ENCODE results near the gene PHLDB1. TPM values are rescaled to one million over a fixed set of nuclear protein-coding genes. Genes with fewer than 3 reads are reported as not detected.

Gene PHLDB1
- total RNA-seq, 2 donors from 2014 or later, result 45.9 to 54.9 TPM

GRCh38 chr11:118697346-118697745 is 89.9 kb downstream of the PHLDB1 start:
- no peak overlapping the region for H3K27ac ChIP-seq (ENCODE audit: low read depth, low read length)
- H3K9ac ChIP-seq (ENCODE audit: extremely low read depth, low read length, poor library complexity, severe bottlenecking), result no peak overlapping the region
- peaks cover 8% of the 10 kb centered on the region for H3K9me3 ChIP-seq (ENCODE audit: control insufficient read depth, low read length)
- TF ChIP-seq, protein P1, sequence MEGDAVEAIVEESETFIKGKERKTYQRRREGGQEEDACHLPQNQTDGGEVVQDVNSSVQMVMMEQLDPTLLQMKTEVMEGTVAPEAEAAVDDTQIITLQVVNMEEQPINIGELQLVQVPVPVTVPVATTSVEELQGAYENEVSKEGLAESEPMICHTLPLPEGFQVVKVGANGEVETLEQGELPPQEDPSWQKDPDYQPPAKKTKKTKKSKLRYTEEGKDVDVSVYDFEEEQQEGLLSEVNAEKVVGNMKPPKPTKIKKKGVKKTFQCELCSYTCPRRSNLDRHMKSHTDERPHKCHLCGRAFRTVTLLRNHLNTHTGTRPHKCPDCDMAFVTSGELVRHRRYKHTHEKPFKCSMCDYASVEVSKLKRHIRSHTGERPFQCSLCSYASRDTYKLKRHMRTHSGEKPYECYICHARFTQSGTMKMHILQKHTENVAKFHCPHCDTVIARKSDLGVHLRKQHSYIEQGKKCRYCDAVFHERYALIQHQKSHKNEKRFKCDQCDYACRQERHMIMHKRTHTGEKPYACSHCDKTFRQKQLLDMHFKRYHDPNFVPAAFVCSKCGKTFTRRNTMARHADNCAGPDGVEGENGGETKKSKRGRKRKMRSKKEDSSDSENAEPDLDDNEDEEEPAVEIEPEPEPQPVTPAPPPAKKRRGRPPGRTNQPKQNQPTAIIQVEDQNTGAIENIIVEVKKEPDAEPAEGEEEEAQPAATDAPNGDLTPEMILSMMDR (conservative IDR thresholded peaks at IDR 0.05), result no peak
- H3K27me3 ChIP-seq (ENCODE audit: control insufficient read depth, insufficient read depth, low read length, poor library complexity, severe bottlenecking), result no peaks in the 10 kb centered on the region
- no peak overlapping the region for H3K4me3 ChIP-seq (ENCODE audit: low read length)
- WGBS, 2 experiments (ENCODE audit: insufficient coverage in 1 of 2, insufficient read length in 1 of 2), result 87 to 90% methylated on average over 6 to 8 of the region's 8 CpGs
- H3K9me3 Mint-ChIP-seq, result peaks cover 18% of the 10 kb centered on the region
- peaks cover 21% of the 10 kb centered on the region for H3K4me1 Mint-ChIP-seq
- no peaks in the 10 kb centered on the region for H3K36me3 ChIP-seq (ENCODE audit: control insufficient read depth, insufficient read depth, low read length)
- H3K4me3 Mint-ChIP-seq, result no peak overlapping the region
- H3K27me3 Mint-ChIP-seq (ENCODE audit: insufficient read depth), result peaks cover 8% of the 10 kb centered on the region
- H3K36me3 Mint-ChIP-seq (ENCODE audit: low read depth), result peaks cover 5% of the 10 kb centered on the region
- H3K4me1 ChIP-seq (ENCODE audit: control insufficient read depth, insufficient read depth, low read length), result no peaks in the 10 kb centered on the region
- DNase-seq, result no peak
- H3K27ac Mint-ChIP-seq, result no peak overlapping the region

DNA sequence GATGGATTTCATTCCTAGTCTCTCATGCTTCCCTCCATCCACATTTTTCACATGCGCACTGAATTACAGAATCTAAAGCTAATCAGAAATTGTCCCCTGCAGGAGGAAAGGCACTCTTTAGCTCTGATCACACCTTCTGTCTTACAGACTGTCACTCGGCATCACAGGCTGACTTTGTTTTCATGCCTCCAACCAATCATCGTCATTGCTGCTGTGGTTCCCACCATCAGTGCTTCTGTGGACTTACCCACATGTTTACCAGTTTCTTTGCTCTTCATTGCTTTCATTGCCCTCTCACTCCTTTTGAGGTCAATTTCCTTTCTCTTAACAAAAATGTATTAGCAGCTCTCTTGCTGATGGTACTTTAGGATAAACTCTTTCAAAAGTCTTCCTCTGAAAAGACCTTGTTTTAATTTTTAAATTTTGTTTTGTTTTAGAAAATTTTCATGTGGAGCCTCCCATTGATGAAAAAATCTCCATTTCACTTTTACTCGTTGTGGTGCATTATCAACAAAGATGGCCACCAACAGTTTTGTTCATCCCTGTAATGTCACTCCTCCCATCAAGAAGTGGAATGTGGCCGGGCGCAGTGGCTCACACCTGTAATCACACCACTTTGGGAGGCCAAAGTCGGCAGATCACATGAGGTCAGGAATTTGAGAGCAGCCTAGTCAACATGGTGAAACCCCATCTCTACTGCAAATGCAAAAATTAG is 92.2 kb downstream of the PHLDB1 start:
- 88 to 95% methylated on average over 6 to 7 of the region's 7 CpGs for WGBS, 2 experiments (ENCODE audit: insufficient coverage in 1 of 2, insufficient read length in 1 of 2)
- Histone ChIP-seq H3K9ac (ENCODE audit: extremely low read depth, low read length, poor library complexity, severe bottlenecking) (no peak overlapping the region), H3K4me1 (ENCODE audit: control insufficient read depth, insufficient read depth, low read length) (no peaks in the 10 kb centered on the region), H3K27me3 (ENCODE audit: control insufficient read depth, insufficient read depth, low read length, poor library complexity, severe bottlenecking) (no peaks in the 10 kb centered on the region), H3K36me3 (ENCODE audit: control insufficient read depth, insufficient read depth, low read length) (no peaks in the 10 kb centered on the region), H3K4me3 (ENCODE audit: low read length) (no peak overlapping the region), H3K27ac (ENCODE audit: low read depth, low read length) (no peak overlapping the region), H3K9me3 (ENCODE audit: control insufficient read depth, low read length) (peaks cover 8% of the 10 kb centered on the region)
- Mint-ChIP-seq H3K36me3 (ENCODE audit: low read depth) (peaks cover 5% of the 10 kb centered on the region), H3K4me3 (no peak overlapping the region), H3K27me3 (ENCODE audit: insufficient read depth) (no peaks in the 10 kb centered on the region), H3K27ac (no peak overlapping the region), H3K4me1 (peaks cover 8% of the 10 kb centered on the region), H3K9me3 (peaks cover 18% of the 10 kb centered on the region)
- DNase-seq, result peak; percentile 59
- TF ChIP-seq, protein P1 (conservative IDR thresholded peaks at IDR 0.05), result no peak

DNA sequence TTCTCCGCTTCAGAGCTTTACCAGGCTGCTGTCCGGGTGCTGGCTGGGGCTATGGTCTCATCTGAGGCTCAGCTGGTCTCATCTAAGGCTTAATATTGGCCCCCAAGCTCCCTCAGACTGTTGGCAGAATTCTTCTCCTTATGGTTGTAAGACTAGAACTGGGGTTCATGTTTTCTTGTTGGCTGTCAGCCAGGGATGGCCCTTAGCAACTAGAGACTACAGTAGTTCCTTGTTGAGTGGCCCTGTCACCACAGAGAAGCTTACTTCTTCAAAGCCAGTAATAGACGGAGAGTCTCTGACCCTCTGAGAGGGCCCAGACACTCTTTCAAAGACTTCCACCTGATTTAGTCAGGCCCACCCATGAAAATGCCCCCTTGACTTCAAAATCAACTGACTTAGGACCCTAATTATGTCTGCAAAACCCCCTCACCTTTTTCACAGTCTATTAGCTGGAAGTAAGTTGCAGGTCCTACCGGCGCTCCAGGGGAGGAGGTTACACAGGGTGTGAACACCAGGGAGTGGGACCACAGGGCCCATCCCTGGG is 96.2 kb downstream of the PHLDB1 start:
- Histone ChIP-seq H3K27me3 (ENCODE audit: control insufficient read depth, insufficient read depth, low read length, poor library complexity, severe bottlenecking) (no peaks in the 10 kb centered on the region), H3K9ac (ENCODE audit: extremely low read depth, low read length, poor library complexity, severe bottlenecking) (no peak overlapping the region), H3K4me1 (ENCODE audit: control insufficient read depth, insufficient read depth, low read length) (no peaks in the 10 kb centered on the region), H3K36me3 (ENCODE audit: control insufficient read depth, insufficient read depth, low read length) (no peaks in the 10 kb centered on the region), H3K9me3 (ENCODE audit: control insufficient read depth, low read length) (peaks cover 8% of the 10 kb centered on the region), H3K27ac (ENCODE audit: low read depth, low read length) (no peak overlapping the region), H3K4me3 (ENCODE audit: low read length) (no peak overlapping the region)
- no peak overlapping the region for H3K4me3 Mint-ChIP-seq
- H3K27me3 Mint-ChIP-seq (ENCODE audit: insufficient read depth), result peaks cover 30% of the 10 kb centered on the region
- TF ChIP-seq, protein P1 (conservative IDR thresholded peaks at IDR 0.05), result no peak
- no peak overlapping the region for H3K27ac Mint-ChIP-seq
- no peak for DNase-seq
- peaks cover 9% of the 10 kb centered on the region for H3K36me3 Mint-ChIP-seq (ENCODE audit: low read depth)
- H3K9me3 Mint-ChIP-seq, result peaks cover 18% of the 10 kb centered on the region
- peaks cover 4% of the 10 kb centered on the region for H3K4me1 Mint-ChIP-seq
- WGBS, 2 experiments (ENCODE audit: insufficient coverage in 1 of 2, insufficient read length in 1 of 2), result 95 to 96% methylated on average over 3 to 5 of the region's 5 CpGs
